Measurements from ENCODE around the gene ABCE1. TPM values are rescaled to one million over a fixed set of nuclear protein-coding genes. Genes with fewer than 3 reads are reported as not detected.

ABCE1 gene
- total and polyA plus RNA-seq, 2 of the 8 experiments (the other 6 are each of a cell fraction or from before 2014, with no cell fraction given) = 43.7 to 126 TPM

DNA sequence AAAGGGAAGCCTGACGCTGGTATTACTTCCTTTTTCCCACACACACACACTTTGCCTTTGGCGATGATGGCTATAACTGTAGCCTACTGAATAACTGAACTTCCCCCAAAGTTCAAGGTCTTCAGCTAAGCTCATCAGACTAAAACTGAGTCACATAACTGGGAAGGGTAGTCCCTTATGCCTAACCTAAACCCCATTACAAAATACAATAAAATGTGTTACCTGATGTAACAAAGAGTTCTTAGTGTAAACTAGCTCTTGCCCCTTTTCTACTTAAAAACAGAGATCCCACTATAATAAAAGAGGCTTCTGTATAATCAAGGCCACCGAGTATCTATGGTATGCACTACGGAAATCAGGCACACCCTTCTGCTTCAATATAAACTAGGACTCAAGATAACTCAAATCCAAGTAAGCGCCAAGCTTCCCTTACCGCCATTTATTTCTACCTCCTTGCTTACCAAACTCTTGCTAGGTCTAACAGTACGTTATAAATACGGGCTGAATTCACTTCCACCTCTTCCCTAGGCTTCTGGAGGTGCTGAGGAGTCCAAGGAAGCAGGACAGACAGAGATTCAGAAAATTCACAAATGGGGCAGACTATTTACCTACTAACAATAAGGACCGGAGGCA lies 79.9 kb downstream of the ABCE1 start:
- FAIRE-seq = no peak
- Histone ChIP-seq H2BK12ac (ENCODE audit: low read depth, low read length) (no peak overlapping the region), H2BK15ac (ENCODE audit: low read length) (no peak overlapping the region), H3K27ac (ENCODE audit: low read depth, low read length) (no peak overlapping the region), H4K20me1 (replicated peaks in 1 of 2; ENCODE audit: control insufficient read depth in 1 of 2, insufficient read depth in 2 of 2, low read length in 2 of 2) (peaks cover 4 to 7% of the 10 kb centered on the region in 2 experiments), H4K8ac (ENCODE audit: extremely low read depth, insufficient read depth, low read length) (no peak overlapping the region), H3K9ac (replicated peaks in 1 of 4; ENCODE audit: extremely low read depth in 1 of 4, low read depth in 3 of 4, low read length in 3 of 4) (peak overlapping the region in 3 of 4 experiments; percentile 48 to 74 (median 48); a peak in 5 of 7 replicates), H3K4me1 (replicated peaks in 1 of 4; ENCODE audit: control insufficient read depth in 3 of 4, insufficient read depth in 4 of 4, low read length in 3 of 4) (peaks cover 0 to 3% (median 1%) of the 10 kb centered on the region in 4 experiments; a peak in 4 of 7 replicates), H3K4me2 (ENCODE audit: insufficient read depth in 1 of 2, low read depth in 2 of 2, low read length in 2 of 2) (peak overlapping the region; percentile 87 to 97), H4K5ac (ENCODE audit: insufficient read length, low read depth, low read length) (no peak overlapping the region), H3K23ac (ENCODE audit: insufficient read length) (no peak overlapping the region), H2AK5ac (ENCODE audit: low read depth, low read length) (no peak overlapping the region), H3K14ac (ENCODE audit: insufficient read length) (no peak overlapping the region), H3K79me2 (ENCODE audit: control insufficient read depth in 1 of 2, insufficient read depth in 2 of 2, low read length in 2 of 2) (peaks cover 17 to 63% of the 10 kb centered on the region in 2 experiments), H3K79me1 (ENCODE audit: low read depth, low read length) (no peaks in the 10 kb centered on the region), H3K36me3 (ENCODE audit: control insufficient read depth in 2 of 4, insufficient read depth in 4 of 4, low read length in 3 of 4) (peaks cover 0 to 12% (median under 1%) of the 10 kb centered on the region in 4 experiments; a peak in 2 of 8 replicates), H3K27me3 (replicated peaks in 1 of 4; ENCODE audit: control insufficient read depth in 3 of 4, extremely low read depth in 1 of 4, insufficient read depth in 3 of 4, low read length in 3 of 4) (no peaks in the 10 kb centered on the region), H3K4ac (replicated peaks; ENCODE audit: insufficient read length, low read depth, low read length) (no peak overlapping the region), H3K4me3 (ENCODE audit: extremely low read depth in 1 of 4, insufficient read depth in 2 of 4, low read depth in 3 of 4, low read length in 4 of 4) (peak overlapping the region; percentile 67 to 88 (median 81)), H3K9me3 (ENCODE audit: insufficient read depth in 2 of 2, low read depth in 1 of 2, low read length in 1 of 2) (no peaks in the 10 kb centered on the region), H4K91ac (replicated peaks; ENCODE audit: insufficient read length, low read length) (no peak overlapping the region), H3K56ac (replicated peaks; ENCODE audit: insufficient read length, low read depth, low read length) (no peak overlapping the region), H2BK120ac (replicated peaks; ENCODE audit: low read depth, low read length) (no peak overlapping the region), H3K23me2 (ENCODE audit: low read depth, low read length) (peaks cover 12% of the 10 kb centered on the region), H2BK5ac (ENCODE audit: low read depth, low read length) (no peak overlapping the region), H3K18ac (ENCODE audit: extremely low read depth, low read length) (peak overlapping the region; percentile 13; the same call in 1 of the 2 replicates), H2AFZ (ENCODE audit: low read length) (no peak overlapping the region), H2BK20ac (ENCODE audit: low read length) (no peak overlapping the region)
- TF ChIP-seq CBX5 (IDR thresholded peaks at IDR 0.05; ENCODE audit: low read depth, low read length) (no peak), NANOG (IDR thresholded peaks at IDR 0.05; ENCODE audit: insufficient read depth, low read depth, low read length, poor library complexity, severe bottlenecking) (no peak), ZNF274 (IDR thresholded peaks at IDR 0.05; ENCODE audit: borderline replicate concordance, extremely low read depth, low read length) (no peak)
- ChIA-PET CTCF (ENCODE audit: partially characterized antibody) (interaction anchor here (1.3 to 1.6 kb wide), 2 partner anchors 13 to 28 kb away, joined by 4 to 5 read pairs; no protein-coding TSS in a partner anchor), POLR2A (ENCODE audit: partially characterized antibody) (interaction anchor here (1.1 to 1.6 kb wide), 3 partner anchors 22 to 387 kb away, joined by 3 to 10 read pairs (median 3); partner anchors contain the start of genes ABCE1 and ANAPC10)
- DNase-seq (ENCODE audit: low read depth in 1 of 2, low spot score in 2 of 2) = no peak
- 29% methylated on average over 9 of the region's 9 CpGs; no CpG with 5 or more reads in 1 of the 2 experiments for WGBS, 2 experiments (ENCODE audit: extremely low coverage in 1 of 2, insufficient coverage in 1 of 2, insufficient read length in 1 of 2, insufficient replicate concordance in 2 of 2, low coverage in 1 of 2, low lambda C conversion rate in 2 of 2, missing lambda C conversion rate in 1 of 2)
